ENCODE data around the gene DOCK4. TPM values are rescaled to one million over a fixed set of nuclear protein-coding genes. Genes with fewer than 3 reads are reported as not detected.

DOCK4 gene
- total RNA-seq, 1 donor from 2014 or later = 100 TPM

DNA sequence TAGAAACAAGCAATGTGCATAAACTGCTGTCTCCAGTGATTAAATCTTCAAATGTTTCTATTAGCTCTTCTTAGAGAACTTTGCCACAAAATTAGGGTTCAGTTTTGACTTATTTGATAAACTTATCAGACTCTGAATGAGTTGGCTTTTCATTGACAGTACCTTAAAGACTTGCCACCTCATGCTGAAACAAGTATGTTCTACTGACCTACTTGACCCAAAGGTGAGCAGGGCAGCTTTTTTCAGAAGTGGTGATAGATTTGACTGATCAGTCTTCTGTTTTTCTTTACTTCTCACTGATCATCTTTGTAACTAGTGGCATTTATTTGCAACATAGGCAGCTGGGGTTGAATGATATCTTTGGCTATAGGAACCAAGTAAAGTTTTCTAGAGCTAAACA, 8.1 kb upstream of the DOCK4 start:
- no peak overlapping the region for H3K27ac ChIP-seq
- no peaks in the 10 kb centered on the region for H3K36me3 ChIP-seq
- H3K27me3 ChIP-seq = no peaks in the 10 kb centered on the region
- H3K9me3 ChIP-seq = no peaks in the 10 kb centered on the region
- DNase-seq (no peak), ATAC-seq (no peak)
- no peak overlapping the region for H3K4me3 ChIP-seq
- H3K4me1 ChIP-seq = peaks cover 17% of the 10 kb centered on the region
- TF ChIP-seq, protein P1, sequence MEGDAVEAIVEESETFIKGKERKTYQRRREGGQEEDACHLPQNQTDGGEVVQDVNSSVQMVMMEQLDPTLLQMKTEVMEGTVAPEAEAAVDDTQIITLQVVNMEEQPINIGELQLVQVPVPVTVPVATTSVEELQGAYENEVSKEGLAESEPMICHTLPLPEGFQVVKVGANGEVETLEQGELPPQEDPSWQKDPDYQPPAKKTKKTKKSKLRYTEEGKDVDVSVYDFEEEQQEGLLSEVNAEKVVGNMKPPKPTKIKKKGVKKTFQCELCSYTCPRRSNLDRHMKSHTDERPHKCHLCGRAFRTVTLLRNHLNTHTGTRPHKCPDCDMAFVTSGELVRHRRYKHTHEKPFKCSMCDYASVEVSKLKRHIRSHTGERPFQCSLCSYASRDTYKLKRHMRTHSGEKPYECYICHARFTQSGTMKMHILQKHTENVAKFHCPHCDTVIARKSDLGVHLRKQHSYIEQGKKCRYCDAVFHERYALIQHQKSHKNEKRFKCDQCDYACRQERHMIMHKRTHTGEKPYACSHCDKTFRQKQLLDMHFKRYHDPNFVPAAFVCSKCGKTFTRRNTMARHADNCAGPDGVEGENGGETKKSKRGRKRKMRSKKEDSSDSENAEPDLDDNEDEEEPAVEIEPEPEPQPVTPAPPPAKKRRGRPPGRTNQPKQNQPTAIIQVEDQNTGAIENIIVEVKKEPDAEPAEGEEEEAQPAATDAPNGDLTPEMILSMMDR (IDR thresholded peaks at IDR 0.05) = no peak
- intact Hi-C loops (cut with DNase I) = no loop called here

DNA sequence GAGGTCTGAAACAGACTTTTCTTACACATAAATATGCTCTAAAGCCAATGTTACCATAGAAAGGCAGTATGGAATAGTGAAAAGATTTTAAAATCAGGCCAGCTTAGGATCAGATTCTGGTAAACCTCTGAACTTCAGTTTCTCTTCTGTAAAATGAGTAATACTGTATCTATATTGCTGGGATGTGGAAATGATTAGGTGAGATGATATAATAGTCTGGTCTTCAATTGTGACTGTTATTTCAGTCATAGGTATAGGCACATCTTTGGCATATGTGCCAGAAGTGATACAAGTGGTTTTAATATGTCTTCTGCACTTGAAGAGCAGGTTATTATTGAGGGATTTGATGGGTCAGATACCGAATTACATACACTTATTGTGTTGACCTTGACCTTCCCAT, 7.5 kb upstream of the DOCK4 start:
- TF ChIP-seq, protein P1 (IDR thresholded peaks at IDR 0.05) = no peak
- Histone ChIP-seq H3K36me3 (no peaks in the 10 kb centered on the region), H3K27me3 (no peaks in the 10 kb centered on the region), H3K4me3 (no peak overlapping the region), H3K9me3 (no peaks in the 10 kb centered on the region), H3K27ac (no peak overlapping the region), H3K4me1 (peaks cover 17% of the 10 kb centered on the region)
- ATAC-seq (no peak), DNase-seq (no peak)
- intact Hi-C loops (cut with DNase I) = no loop called here

DNA sequence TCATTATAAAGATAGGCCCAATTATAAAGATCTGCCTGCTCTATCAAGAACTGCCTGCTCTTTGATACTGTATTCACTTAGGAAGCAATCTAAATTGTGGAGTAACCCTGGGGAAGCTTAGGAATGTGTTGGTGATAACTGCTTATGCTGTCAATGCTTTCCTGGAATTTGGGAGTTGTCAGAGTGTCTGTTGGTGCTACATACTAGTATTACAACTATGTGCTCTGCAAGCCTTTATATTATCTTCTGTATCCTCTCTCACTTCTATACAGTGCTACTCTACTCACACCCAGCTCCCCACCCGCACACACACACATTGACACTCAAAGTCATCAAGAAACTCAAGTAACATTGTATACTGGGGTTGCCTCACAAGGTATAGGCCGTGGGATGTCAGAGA, 6.4 kb upstream of the DOCK4 start:
- Histone ChIP-seq H3K9me3 (no peaks in the 10 kb centered on the region), H3K4me3 (no peak overlapping the region), H3K4me1 (peaks cover 22% of the 10 kb centered on the region), H3K36me3 (no peaks in the 10 kb centered on the region), H3K27me3 (no peaks in the 10 kb centered on the region), H3K27ac (no peak overlapping the region)
- intact Hi-C loops (cut with DNase I) = no loop called here
- TF ChIP-seq, protein P1 (IDR thresholded peaks at IDR 0.05) = no peak
- DNase-seq (no peak), ATAC-seq (peak; percentile 47)

DNA sequence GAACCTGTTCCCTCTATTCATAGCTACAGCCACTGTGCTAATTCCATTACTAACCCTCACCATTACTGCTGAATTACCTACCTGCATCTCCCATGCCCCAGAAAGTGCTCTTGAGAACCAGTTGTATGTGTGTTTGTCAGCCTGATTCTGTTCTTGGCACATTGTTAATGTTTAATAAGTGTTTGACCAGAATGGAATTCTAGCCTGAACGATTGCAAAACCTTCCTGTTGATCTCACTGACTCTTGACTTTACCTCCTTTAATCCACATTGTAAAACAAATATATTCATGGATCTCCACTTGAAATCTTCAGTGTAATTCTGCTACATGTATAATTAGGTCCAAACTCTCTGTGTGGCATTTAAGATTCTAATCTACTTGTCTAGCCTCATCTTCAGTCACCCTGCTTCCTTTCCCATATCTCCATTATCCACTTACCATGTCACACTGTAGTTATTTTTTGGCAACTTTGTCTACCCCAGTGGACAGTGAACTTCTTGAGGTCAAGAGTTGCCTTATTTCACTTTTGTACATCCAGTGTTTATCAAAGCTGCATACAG, 5.2 kb upstream of the DOCK4 start:
- H3K27me3 ChIP-seq = no peaks in the 10 kb centered on the region
- ATAC-seq (peak; percentile 56), DNase-seq (no peak)
- H3K4me3 ChIP-seq = no peak overlapping the region
- H3K27ac ChIP-seq = peak overlapping the region; percentile 33
- peaks cover 25% of the 10 kb centered on the region for H3K4me1 ChIP-seq
- no peaks in the 10 kb centered on the region for H3K9me3 ChIP-seq
- intact Hi-C loops (cut with DNase I) = no loop called here
- no peaks in the 10 kb centered on the region for H3K36me3 ChIP-seq
- TF ChIP-seq, protein P1 (IDR thresholded peaks at IDR 0.05) = no peak

DNA sequence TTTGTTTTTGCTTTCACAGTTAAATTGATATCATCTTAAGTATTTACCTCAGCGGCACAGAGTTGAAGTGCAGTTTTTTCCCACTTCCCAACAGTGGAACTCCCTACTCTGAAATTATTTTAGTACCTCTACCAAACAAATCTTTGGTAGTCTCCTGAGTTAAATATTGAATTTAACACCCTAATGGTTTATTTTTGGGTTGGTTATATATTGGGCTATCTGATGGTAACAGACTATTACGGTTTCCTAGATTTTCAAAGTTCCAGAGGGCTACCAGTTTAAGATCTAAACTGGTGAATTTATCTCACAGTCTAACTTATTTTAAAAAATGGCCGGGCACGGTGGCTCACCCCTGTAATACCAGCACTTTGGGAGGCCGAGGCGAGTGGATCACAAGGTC, 1.6 kb upstream of the DOCK4 start:
- intact Hi-C loops (cut with DNase I) = no loop called here
- no peaks in the 10 kb centered on the region for H3K27me3 ChIP-seq
- H3K4me1 ChIP-seq = peaks cover 28% of the 10 kb centered on the region
- H3K27ac ChIP-seq = peak overlapping the region; percentile 88
- TF ChIP-seq, protein P1 (IDR thresholded peaks at IDR 0.05) = no peak
- ATAC-seq (no peak), DNase-seq (no peak)
- H3K4me3 ChIP-seq = peak overlapping the region; percentile 90
- H3K9me3 ChIP-seq = no peaks in the 10 kb centered on the region
- H3K36me3 ChIP-seq = no peaks in the 10 kb centered on the region

Measured in upper lobe of right lung (tissue), 1 donor.